PC-3 (cell line): ENCODE results near the gene CCN2. TPM values are rescaled to one million over a fixed set of nuclear protein-coding genes. Genes with fewer than 3 reads are reported as not detected.

ENCODE experiments used
- ATAC-seq: fragments of 200-7000 bp; cut with Tn5 transposase; 2 replicates; pipeline ENCODE4 v1.9.1; 2020; ENCODE audit warnings: mild to moderate bottlenecking, moderate library complexity
- BruUV-seq: library from RNA; stranded (reverse); fragments of 400-500 nt; replicated peaks from 2 replicates; lab custom pipeline; 2021; lab: Mats Ljungman, UMichigan
- CTCF ChIA-PET: fragments of 300-600 bp; sonication (Branson Sonifier 250); formaldehyde crosslinking; loops from one replicate; lab custom pipeline; 2022; ENCODE audit warnings: antibody characterized with exemption; lab: Charles Lee
- POLR2A ChIA-PET: fragments of 300-600 bp; sonication (Branson Sonifier 250); formaldehyde crosslinking; loops from one replicate; lab custom pipeline; 2022; ENCODE audit warnings: antibody characterized with exemption; ENCODE audit not compliant: unreplicated experiment; lab: Charles Lee
- DNase-seq: peaks from one replicate; pipeline ENCODE4 v3.0.0-alpha.2; 2015
- H2AFZ ChIP-seq: fragments of 300-600 bp; sonication (generic); 2 replicates; pipeline ENCODE4 v1.6.0; 2016; ENCODE audit warnings: antibody characterized with exemption, low read length
- H3F3A ChIP-seq: fragments of 300-600 bp; sonication (generic); one replicate; pipeline ENCODE4 v1.6.0; 2017; ENCODE audit warnings: antibody characterized with exemption, low read length, control low read depth, mild to moderate bottlenecking; ENCODE audit not compliant: unreplicated experiment
- H3K27ac ChIP-seq: fragments of 300-600 bp; sonication (generic); 2 replicates; pipeline ENCODE4 v1.5.1; 2016; ENCODE audit warnings: mild to moderate bottlenecking, low read length
- H3K27me3 ChIP-seq: fragments of 300-600 bp; sonication (generic); 2 replicates; pipeline ENCODE4 v1.6.1; 2016; ENCODE audit warnings: low read length, mixed read lengths
- H3K36me3 ChIP-seq: fragments of 300-600 bp; sonication (generic); 2 replicates; pipeline ENCODE4 v1.6.1; 2016; ENCODE audit warnings: low read depth, mixed run types, low read length, mixed read lengths
- H3K4me1 ChIP-seq: fragments of 300-600 bp; sonication (generic); 2 replicates; pipeline ENCODE4 v1.5.1; 2016; ENCODE audit warnings: low read length; ENCODE audit not compliant: insufficient read depth
- H3K4me2 ChIP-seq: fragments of 300-600 bp; sonication (generic); 2 replicates; pipeline ENCODE4 v1.6.0; 2016; ENCODE audit warnings: low read length
- H3K4me3 ChIP-seq: fragments of 300-600 bp; sonication (generic); 2 replicates; pipeline ENCODE4 v1.5.1; 2016; ENCODE audit warnings: mild to moderate bottlenecking, low read length, mixed read lengths
- H3K79me2 ChIP-seq: fragments of 300-600 bp; sonication (generic); 2 replicates; pipeline ENCODE4 v1.6.1; 2017; ENCODE audit warnings: low read length, mixed read lengths
- H3K9ac ChIP-seq: fragments of 300-600 bp; sonication (generic); 2 replicates; pipeline ENCODE4 v1.6.0; 2016; ENCODE audit warnings: mild to moderate bottlenecking, low read length
- H3K9me2 ChIP-seq: fragments of 300-600 bp; sonication (generic); replicated peaks from 2 replicates; pipeline ENCODE4 v1.6.1; 2016; ENCODE audit warnings: mixed run types, low read length, mixed read lengths
- H3K9me3 ChIP-seq: fragments of 300-600 bp; sonication (generic); 2 replicates; pipeline ENCODE4 v1.6.1; 2016; ENCODE audit warnings: low read length, mixed read lengths
- H4K20me1 ChIP-seq: fragments of 300-600 bp; sonication (generic); 2 replicates; pipeline ENCODE4 v1.6.1; 2016; ENCODE audit warnings: low read length, mixed read lengths
- CTCF ChIP-seq: fragments of 300-600 bp; sonication (generic); conservative IDR thresholded peaks from 2 replicates; pipeline ENCODE4 v1.5.1; 2017; ENCODE audit warnings: antibody characterized with exemption, low read depth, mild to moderate bottlenecking, low read length
- EZH2 ChIP-seq: fragments of 300-600 bp; sonication (generic); IDR thresholded peaks from one replicate; pipeline ENCODE4 v1.6.1; 2017; ENCODE audit warnings: antibody characterized with exemption, mild to moderate bottlenecking, low read length; ENCODE audit not compliant: unreplicated experiment
- EZH2phosphoT487 ChIP-seq: fragments of 300-600 bp; sonication (generic); IDR thresholded peaks from 2 replicates; pipeline ENCODE4 v1.6.1; 2018; ENCODE audit warnings: mild to moderate bottlenecking, antibody characterized with exemption, low read length, borderline replicate concordance
- intact Hi-C: fragments of 100-400 bp; cut with micrococcal nuclease; formaldehyde crosslinking; loops from 2 replicates; pipeline ENCODE4 v1.9.0; 2023
- total RNA-seq: library from RNA; depleted of rRNA; stranded (reverse); fragments of >200 nt; gene quantifications from 2 replicates; pipeline ENCODE4 v1.2.3, GENCODE V29; 2014

Gene CCN2
- total RNA-seq, 1 experiment from 2014 or later: 33.2 TPM

GRCh38 chr6:131968656-131969055 lies 17.5 kb upstream of the CCN2 start:
- no TSS peak for BruUV-seq
- ATAC-seq (no peak), DNase-seq (no peak)
- no peak overlapping the region for H3K9ac ChIP-seq
- no peak overlapping the region for H3K27ac ChIP-seq
- no peaks in the 10 kb centered on the region for H3K36me3 ChIP-seq
- H3K27me3 ChIP-seq: no peaks in the 10 kb centered on the region
- no peaks in the 10 kb centered on the region for H3K79me2 ChIP-seq
- intact Hi-C loops: no loop called here
- no peaks in the 10 kb centered on the region for H3K9me3 ChIP-seq
- no peak for TF ChIP-seq EZH2
- no peak for TF ChIP-seq EZH2phosphoT487
- no peak for TF ChIP-seq CTCF
- no peaks in the 10 kb centered on the region for H3K4me1 ChIP-seq
- no peak overlapping the region for H3K4me3 ChIP-seq
- H3K4me2 ChIP-seq: no peak overlapping the region
- no peaks in the 10 kb centered on the region for H3F3A ChIP-seq
- ChIA-PET CTCF (no interaction called here), POLR2A (no interaction called here)
- no peaks in the 10 kb centered on the region for H3K9me2 ChIP-seq
- no peak overlapping the region for H2AFZ ChIP-seq
- no peaks in the 10 kb centered on the region for H4K20me1 ChIP-seq

GRCh38 chr6:131967948-131968347 lies 16.8 kb upstream of the CCN2 start:
- no TSS peak for BruUV-seq
- CTCF ChIA-PET: no interaction called here
- H4K20me1 ChIP-seq: no peaks in the 10 kb centered on the region

GRCh38 chr6:131966443-131966842 lies 15.3 kb upstream of the CCN2 start:
- no peak for TF ChIP-seq CTCF
- TF ChIP-seq EZH2phosphoT487: no peak
- TF ChIP-seq EZH2: no peak
- intact Hi-C loops: no loop called here
- CTCF ChIA-PET: no interaction called here

More at GRCh38 chr6:131967948-131968347, 16.8 kb upstream of the CCN2 start:
- Histone ChIP-seq H3F3A (no peaks in the 10 kb centered on the region), H3K9me2 (no peaks in the 10 kb centered on the region), H3K27me3 (no peaks in the 10 kb centered on the region), H3K9ac (no peak overlapping the region), H3K36me3 (no peaks in the 10 kb centered on the region), H3K79me2 (no peaks in the 10 kb centered on the region), H2AFZ (no peak overlapping the region), H3K4me1 (no peaks in the 10 kb centered on the region), H3K27ac (no peak overlapping the region), H3K4me3 (no peak overlapping the region), H3K4me2 (no peak overlapping the region), H3K9me3 (no peaks in the 10 kb centered on the region)
- ATAC-seq (no peak), DNase-seq (no peak)
- POLR2A ChIA-PET: no interaction called here
- intact Hi-C loops: no loop called here
- no peak for TF ChIP-seq CTCF
- no peak for TF ChIP-seq EZH2
- TF ChIP-seq EZH2phosphoT487: no peak

More at GRCh38 chr6:131966443-131966842, 15.3 kb upstream of the CCN2 start:
- Histone ChIP-seq H3F3A (no peaks in the 10 kb centered on the region), H3K9ac (no peak overlapping the region), H3K36me3 (no peaks in the 10 kb centered on the region), H4K20me1 (no peaks in the 10 kb centered on the region), H3K4me1 (no peaks in the 10 kb centered on the region), H3K4me2 (no peak overlapping the region), H3K4me3 (no peak overlapping the region), H3K27me3 (no peaks in the 10 kb centered on the region), H3K9me3 (no peaks in the 10 kb centered on the region), H3K27ac (no peak overlapping the region), H3K79me2 (no peaks in the 10 kb centered on the region), H2AFZ (no peak overlapping the region), H3K9me2 (no peaks in the 10 kb centered on the region)
- POLR2A ChIA-PET: no interaction called here
- BruUV-seq: no TSS peak
- ATAC-seq (no peak), DNase-seq (no peak)
